GM19099 (cell line): ENCODE data around the gene NFATC1.

Experiments used
- POLR2A ChIP-seq: IDR thresholded peaks from 3 replicates; pipeline ENCODE4 v1.6.1; 2011; ENCODE audit warnings: low read depth; ENCODE audit not compliant: insufficient read length; ENCODE audit errors: extremely low read depth

Gene NFATC1

GRCh38 chr18:79520478-79521390 lies 125.0 kb downstream of the NFATC1 start:
- no peak for TF ChIP-seq POLR2A

DNA sequence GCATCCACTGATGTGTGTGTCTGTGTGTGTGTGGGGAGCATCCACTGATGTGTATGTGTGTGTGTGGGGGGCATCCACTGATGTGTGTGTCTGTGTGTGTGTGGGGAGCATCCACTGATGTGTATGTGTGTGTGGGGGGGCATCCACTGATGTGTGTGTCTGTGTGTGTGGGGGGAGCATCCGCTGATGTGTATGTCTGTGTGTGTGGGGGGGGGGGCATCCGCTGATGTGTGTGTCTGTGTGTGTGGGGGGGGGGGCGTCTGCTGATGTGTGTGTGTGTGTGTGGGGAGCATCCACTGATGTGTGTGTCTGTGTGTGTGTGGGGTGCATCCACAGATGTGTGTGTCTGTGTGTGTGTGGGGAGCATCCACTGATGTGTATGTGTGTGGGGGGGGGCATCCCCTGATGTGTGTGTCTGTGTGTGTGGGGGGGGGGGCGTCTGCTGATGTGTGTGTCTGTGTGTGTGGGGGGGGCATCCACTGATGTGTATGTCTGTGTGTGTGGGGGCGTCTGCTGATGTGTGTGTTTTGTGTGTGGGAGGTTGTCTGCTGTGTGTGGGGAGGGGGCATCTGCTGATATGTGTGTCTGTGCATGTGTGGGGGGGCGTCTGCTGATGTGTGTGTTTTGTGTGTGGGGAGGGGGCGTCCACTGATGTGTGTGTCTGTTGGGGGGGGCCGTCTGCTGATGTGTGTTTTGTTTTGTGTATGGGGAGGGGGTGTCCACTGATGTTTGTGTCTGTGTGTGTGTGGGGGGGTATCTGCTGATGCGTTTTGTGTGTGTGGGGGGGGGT lies 125.9 kb downstream of the NFATC1 start:
- no peak for TF ChIP-seq POLR2A

GRCh38 chr18:79522451-79523205 lies 126.9 kb downstream of the NFATC1 start:
- TF ChIP-seq POLR2A: no peak

DNA sequence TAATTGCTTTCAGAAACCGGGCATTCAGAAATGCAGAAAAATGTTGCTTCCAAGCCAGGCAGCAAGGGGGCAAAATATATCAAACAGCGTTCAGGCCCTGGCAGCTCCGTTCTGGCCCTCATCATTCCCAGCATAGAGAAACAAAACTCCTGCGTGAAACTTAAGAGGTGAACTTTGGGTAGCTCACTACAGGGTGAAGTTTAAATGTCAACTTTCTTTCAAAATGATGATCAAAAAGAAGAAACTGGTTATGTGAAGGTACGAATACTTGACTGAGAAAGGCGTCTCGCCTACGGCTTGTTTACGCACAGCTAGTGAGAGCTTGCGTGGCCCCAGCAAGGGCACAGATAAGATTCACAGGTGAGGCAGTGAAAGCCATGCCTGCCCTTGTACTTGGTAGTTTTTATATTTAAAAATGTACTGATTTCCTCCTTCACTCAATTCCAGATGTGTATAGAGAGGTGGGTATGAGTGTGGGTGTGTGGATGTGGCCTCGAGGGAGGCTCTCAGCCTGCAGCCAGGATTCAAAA lies 127.5 kb downstream of the NFATC1 start:
- TF ChIP-seq POLR2A: no peak

GRCh38 chr18:79523736-79524180 lies 128.0 kb downstream of the NFATC1 start:
- no peak for TF ChIP-seq POLR2A

GRCh38 chr18:79524181-79525078 lies 128.7 kb downstream of the NFATC1 start:
- TF ChIP-seq POLR2A: peak; percentile 30

GRCh38 chr18:79525556-79526467 lies 130.1 kb downstream of the NFATC1 start:
- TF ChIP-seq POLR2A: no peak

DNA sequence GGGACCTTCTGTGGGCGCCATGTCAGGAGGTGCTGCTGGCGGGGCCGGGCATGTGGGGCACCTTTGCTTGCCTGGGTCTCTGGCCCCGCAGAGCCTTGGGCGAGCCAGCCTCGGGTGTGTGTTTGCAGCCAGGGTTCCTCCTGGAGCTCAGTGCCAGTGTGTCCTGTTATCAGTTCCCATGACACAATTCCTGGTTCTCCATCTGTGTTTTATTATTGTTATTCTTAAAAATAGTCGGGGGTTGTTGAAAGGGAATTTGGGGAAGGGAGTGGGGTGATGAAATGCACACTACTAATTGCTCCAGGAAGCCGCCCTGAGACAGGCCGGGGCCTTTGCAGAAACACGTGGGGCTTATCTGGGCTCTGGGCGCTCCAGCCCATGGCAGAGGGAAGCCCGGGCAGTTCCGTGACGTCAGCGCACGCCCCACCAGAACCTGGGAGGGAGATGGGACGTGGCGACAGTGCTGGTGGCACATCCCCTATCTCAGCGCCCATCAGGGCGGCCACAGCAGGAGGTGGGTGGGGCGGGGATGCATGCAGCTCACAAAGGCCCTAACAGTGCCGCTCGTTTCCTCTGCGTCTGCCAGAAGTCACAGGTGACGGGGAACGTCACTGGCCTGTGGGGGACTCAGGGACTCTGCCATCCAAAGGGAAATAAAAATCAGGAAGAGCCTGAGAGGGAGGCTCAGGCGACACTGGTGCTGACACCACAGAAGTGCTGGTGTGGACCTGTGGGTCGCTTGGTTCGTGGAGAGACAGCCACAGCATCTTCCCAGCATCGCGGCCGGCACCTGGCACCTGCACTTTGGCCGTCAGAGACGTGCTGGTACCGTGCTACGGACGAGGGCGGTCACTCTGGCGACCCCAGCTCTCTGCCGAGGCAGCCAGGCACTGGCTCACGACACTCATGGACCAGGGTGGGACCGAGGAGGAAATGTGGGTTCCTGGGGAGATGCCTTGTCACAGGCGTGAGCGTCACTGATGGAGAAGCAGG lies 131.0 kb downstream of the NFATC1 start:
- TF ChIP-seq POLR2A: no peak

- TF ChIP-seq POLR2A: no peak
Measured at GRCh38 chr18:79527656-79528315, 132.1 kb downstream of the NFATC1 start.

- TF ChIP-seq POLR2A: no peak
Measured at GRCh38 chr18:79528316-79528695, 132.6 kb downstream of the NFATC1 start.

DNA sequence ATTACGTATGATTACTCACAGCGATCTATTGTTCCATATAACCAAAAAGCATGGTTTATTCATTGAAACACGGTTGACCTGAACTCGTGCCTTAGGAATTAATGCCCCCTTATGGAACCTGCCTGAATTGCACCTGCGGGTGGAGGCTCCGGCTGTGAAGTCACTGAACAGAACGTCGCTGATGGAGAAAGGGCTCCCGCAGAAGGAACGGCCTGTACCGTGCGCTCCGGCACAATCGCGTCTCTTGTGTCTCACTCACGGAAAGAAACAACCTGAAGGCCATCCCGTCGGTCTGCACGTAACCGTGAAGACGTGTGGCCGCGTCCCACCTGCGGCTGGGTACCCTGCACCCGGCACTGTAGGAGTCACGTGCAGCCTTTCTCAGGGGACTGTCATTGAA lies 133.1 kb downstream of the NFATC1 start:
- no peak for TF ChIP-seq POLR2A
